NB4 (cell line): ENCODE measurements around the gene HDAC8.

Experiments used
- DNase-seq: peaks from one replicate; pipeline ENCODE4 v3.0.0; 2010; ENCODE audit warnings: low read depth
- H3K4me3 ChIP-seq: one replicate; pipeline ENCODE4 v1.5.1; 2011; ENCODE audit warnings: mild to moderate bottlenecking, low read depth, low read length, moderate library complexity
- CTCF ChIP-seq: IDR thresholded peaks from one replicate; pipeline ENCODE4 v1.5.1; 2012; ENCODE audit warnings: low read depth, low read length
- MAX ChIP-seq: IDR thresholded peaks from 2 replicates; pipeline ENCODE4 v1.6.1; 2011; ENCODE audit warnings: low read depth, low read length
- MYC ChIP-seq: IDR thresholded peaks from 2 replicates; pipeline ENCODE4 v1.6.1; 2011; ENCODE audit warnings: low read depth, low read length
- POLR2A ChIP-seq: IDR thresholded peaks from 2 replicates; pipeline ENCODE4 v1.6.1; 2011; ENCODE audit warnings: mild to moderate bottlenecking; ENCODE audit not compliant: insufficient read length; ENCODE audit errors: extremely low read depth

The HDAC8 gene

GRCh38 chrX:72394518-72395170 lies 178.0 kb downstream of the HDAC8 start:
- peak; percentile 30 for DNase-seq
- TF ChIP-seq MYC (no peak), MAX (no peak), CTCF (no peak), POLR2A (no peak)
- no peak overlapping the region for H3K4me3 ChIP-seq

GRCh38 chrX:72393836-72394517 lies 178.7 kb downstream of the HDAC8 start:
- TF ChIP-seq MYC (no peak), POLR2A (no peak), MAX (no peak), CTCF (no peak)
- H3K4me3 ChIP-seq, result no peak overlapping the region
- no peak for DNase-seq

GRCh38 chrX:72392816-72393800 lies 179.5 kb downstream of the HDAC8 start:
- TF ChIP-seq MYC (no peak), CTCF (no peak), MAX (no peak), POLR2A (no peak)
- H3K4me3 ChIP-seq, result no peak overlapping the region
- no peak for DNase-seq

GRCh38 chrX:72392042-72392441 lies 180.6 kb downstream of the HDAC8 start:
- no peak for TF ChIP-seq MAX
- TF ChIP-seq CTCF, result no peak
- no peak for TF ChIP-seq MYC
- DNase-seq, result no peak
- H3K4me3 ChIP-seq, result no peak overlapping the region

GRCh38 chrX:72387247-72387646 lies 185.4 kb downstream of the HDAC8 start:
- TF ChIP-seq POLR2A (no peak), CTCF (no peak), MYC (no peak), MAX (no peak)
- no peak overlapping the region for H3K4me3 ChIP-seq
- no peak for DNase-seq
